Keratinocyte (primary cell): ENCODE results near the gene KRT34.

ENCODE experiments used
- CTCF ChIP-seq, 3 experiments: IDR thresholded peaks in 1 of 3; conservative IDR thresholded peaks in 1 of 3; optimal IDR thresholded peaks in 1 of 3; 2 replicates in 2 of 3; 3 replicates in 1 of 3; pipeline versions ENCODE3 to v1.5.1; 2011; ENCODE audit warnings: low read length in 3 of 3, mild to moderate bottlenecking in 3 of 3, moderate library complexity in 2 of 3, control low read depth in 1 of 3, inconsistent platforms in 1 of 3; ENCODE audit not compliant: insufficient read depth in 2 of 3; ENCODE audit errors: extremely low read depth in 1 of 3
- EZH2 ChIP-seq: IDR thresholded peaks from one replicate; pipeline ENCODE4 v1.6.1; 2012; ENCODE audit warnings: inconsistent platforms, mild to moderate bottlenecking, low read length, moderate library complexity

GRCh38 chr17:41369713-41370112, 12.4 kb downstream of the KRT34 start, which contains the start of gene KRT33B:
- no peak for TF ChIP-seq CTCF (optimal IDR thresholded peaks at IDR 0.05 in 1 of 3, IDR thresholded peaks at IDR 0.05 in 1 of 3, conservative IDR thresholded peaks at IDR 0.05 in 1 of 3; ENCODE audit: extremely low read depth in 1 of 3, insufficient read depth in 2 of 3, low read length in 3 of 3)
- no peak for TF ChIP-seq EZH2
